Measurements from ENCODE around the gene RNF8. TPM values are rescaled to one million over a fixed set of nuclear protein-coding genes. Genes with fewer than 3 reads are reported as not detected.

Gene RNF8
- total RNA-seq, 2 experiments from 2014 or later, result 4.9 to 5.9 TPM

GRCh38 chr6:37357288-37357687 lies 3.5 kb downstream of the RNF8 start:
- intact Hi-C loops (cut with DNase I, micrococcal nuclease), result loop anchor here in 1 of 2 experiments (2.0 kb wide), 1 partner anchor 76 kb away; the partner anchor contains the start of gene CMTR1
- DNase-seq (no peak), ATAC-seq (ENCODE audit: poor library complexity) (no peak)
- Histone ChIP-seq H3K27me3 (ENCODE audit: control insufficient read depth in 1 of 2, insufficient read depth in 2 of 2, low read length in 2 of 2) (no peaks in the 10 kb centered on the region), H3K36me3 (ENCODE audit: insufficient read depth, low read length) (peaks cover 18% of the 10 kb centered on the region), H3K27ac (ENCODE audit: low read depth in 1 of 2, low read length in 2 of 2) (no peak overlapping the region), H3K9me3 (ENCODE audit: control insufficient read depth in 1 of 2, insufficient read depth in 1 of 2, low read length in 2 of 2) (no peaks in the 10 kb centered on the region), H3K4me3 (ENCODE audit: low read length) (no peak overlapping the region), H3K4me1 (ENCODE audit: insufficient read depth, low read length) (peaks cover 14% of the 10 kb centered on the region)
- Mint-ChIP-seq H3K9me3 (no peaks in the 10 kb centered on the region), H3K4me3 (peak overlapping the region; percentile 28), H3K4me1 (ENCODE audit: low read depth) (peaks cover 40% of the 10 kb centered on the region), H3K36me3 (ENCODE audit: low read depth) (peaks cover 39% of the 10 kb centered on the region), H3K27me3 (no peaks in the 10 kb centered on the region), H3K27ac (no peak overlapping the region)
- POLR2A ChIA-PET, result no interaction called here
- CTCF ChIA-PET, result no interaction called here
- TF ChIP-seq CTCF (IDR thresholded peaks at IDR 0.05), result no peak

- POLR2A ChIA-PET, result no interaction called here
- Mint-ChIP-seq H3K27me3 (no peaks in the 10 kb centered on the region), H3K36me3 (ENCODE audit: low read depth) (peaks cover 45% of the 10 kb centered on the region), H3K9me3 (no peaks in the 10 kb centered on the region), H3K4me3 (no peak overlapping the region), H3K27ac (no peak overlapping the region), H3K4me1 (ENCODE audit: low read depth) (peaks cover 40% of the 10 kb centered on the region)
- ATAC-seq (ENCODE audit: poor library complexity) (no peak), DNase-seq (no peak)
- Histone ChIP-seq H3K4me1 (ENCODE audit: insufficient read depth, low read length) (peaks cover 14% of the 10 kb centered on the region), H3K9me3 (ENCODE audit: control insufficient read depth in 1 of 2, insufficient read depth in 1 of 2, low read length in 2 of 2) (no peaks in the 10 kb centered on the region), H3K27me3 (ENCODE audit: control insufficient read depth in 1 of 2, insufficient read depth in 2 of 2, low read length in 2 of 2) (no peaks in the 10 kb centered on the region), H3K27ac (ENCODE audit: low read depth in 1 of 2, low read length in 2 of 2) (no peak overlapping the region), H3K36me3 (ENCODE audit: insufficient read depth, low read length) (peaks cover 24% of the 10 kb centered on the region), H3K4me3 (ENCODE audit: low read length) (no peak overlapping the region)
- CTCF ChIA-PET, result no interaction called here
- TF ChIP-seq CTCF (IDR thresholded peaks at IDR 0.05), result no peak
- intact Hi-C loops (cut with DNase I, micrococcal nuclease), result loop anchor here in 1 of 2 experiments (2.0 kb wide), 1 partner anchor 75 kb away; the partner anchor contains the start of gene CMTR1
Measured at GRCh38 chr6:37357860-37358259, 4.1 kb downstream of the RNF8 start.

GRCh38 chr6:37359039-37359438 lies 5.3 kb downstream of the RNF8 start:
- H3K4me1 ChIP-seq (ENCODE audit: insufficient read depth, low read length), result peaks cover 6% of the 10 kb centered on the region
- H3K4me3 ChIP-seq (ENCODE audit: low read length), result no peak overlapping the region
- ATAC-seq (ENCODE audit: poor library complexity), result no peak
- no peak for TF ChIP-seq CTCF (IDR thresholded peaks at IDR 0.05)
- peaks cover 47% of the 10 kb centered on the region for H3K36me3 Mint-ChIP-seq (ENCODE audit: low read depth)
- no peak overlapping the region for H3K27ac ChIP-seq (ENCODE audit: low read depth in 1 of 2, low read length in 2 of 2)
- intact Hi-C loops (cut with DNase I, micrococcal nuclease), result no loop called here
- ChIA-PET POLR2A (no interaction called here), CTCF (no interaction called here)
- no peak overlapping the region for H3K27ac Mint-ChIP-seq
- DNase-seq, result no peak
- H3K27me3 ChIP-seq (ENCODE audit: control insufficient read depth in 1 of 2, insufficient read depth in 2 of 2, low read length in 2 of 2), result no peaks in the 10 kb centered on the region
- no peak overlapping the region for H3K4me3 Mint-ChIP-seq
- no peaks in the 10 kb centered on the region for H3K27me3 Mint-ChIP-seq
- no peaks in the 10 kb centered on the region for H3K9me3 Mint-ChIP-seq
- peaks cover 31% of the 10 kb centered on the region for H3K4me1 Mint-ChIP-seq (ENCODE audit: low read depth)
- peaks cover 32% of the 10 kb centered on the region for H3K36me3 ChIP-seq (ENCODE audit: insufficient read depth, low read length)
- H3K9me3 ChIP-seq (ENCODE audit: control insufficient read depth in 1 of 2, insufficient read depth in 1 of 2, low read length in 2 of 2), result no peaks in the 10 kb centered on the region
